Trophoblast cell (in vitro differentiated cells and primary cell): ENCODE data around the gene SLC25A23.

Source experiments
- DNase-seq, 2 donors: peaks; one replicate each; pipeline ENCODE4 v3.0.0-alpha.2; 2016
- H2AFZ ChIP-seq: 2 replicates; pipeline ENCODE4 v1.6.1; 2013; ENCODE audit warnings: low read length, moderate library complexity, mild to moderate bottlenecking; ENCODE audit not compliant: insufficient read depth, poor library complexity
- H2AK5ac ChIP-seq: 2 replicates; pipeline ENCODE4 v1.6.1; 2013; ENCODE audit warnings: mild to moderate bottlenecking, low read length
- H2BK120ac ChIP-seq: 2 replicates; pipeline ENCODE4 v1.6.1; 2013; ENCODE audit warnings: low read length, mild to moderate bottlenecking, moderate library complexity; ENCODE audit not compliant: insufficient read depth, poor library complexity
- H2BK12ac ChIP-seq: 2 replicates; pipeline ENCODE4 v1.6.1; 2013; ENCODE audit warnings: mild to moderate bottlenecking, low read length, moderate library complexity
- H2BK5ac ChIP-seq: 2 replicates; pipeline ENCODE4 v1.6.1; 2013; ENCODE audit warnings: low read length, low read depth, moderate library complexity, mild to moderate bottlenecking; ENCODE audit not compliant: poor library complexity
- H3K14ac ChIP-seq: 2 replicates; pipeline ENCODE4 v1.6.1; 2013; ENCODE audit warnings: mild to moderate bottlenecking, low read length
- H3K18ac ChIP-seq: 2 replicates; pipeline ENCODE4 v1.6.1; 2013; ENCODE audit warnings: mild to moderate bottlenecking, low read length
- H3K23ac ChIP-seq: 2 replicates; pipeline ENCODE4 v1.6.1; 2013; ENCODE audit warnings: low read length
- H3K27ac ChIP-seq: 2 replicates; pipeline ENCODE4 v1.5.1; 2013; ENCODE audit warnings: low read depth, mild to moderate bottlenecking, inconsistent platforms, low read length, moderate library complexity
- H3K27me3 ChIP-seq: 2 replicates; pipeline ENCODE4 v1.6.1; 2013; ENCODE audit warnings: inconsistent platforms, mild to moderate bottlenecking, low read length, moderate library complexity; ENCODE audit not compliant: insufficient read depth
- H3K36me3 ChIP-seq, 2 experiments: 1 replicate in 1 of 2; 2 replicates in 1 of 2; pipeline ENCODE4 v1.6.1; 2013; ENCODE audit warnings: low read length in 2 of 2, mild to moderate bottlenecking in 2 of 2, moderate library complexity in 1 of 2; ENCODE audit not compliant: insufficient read depth in 2 of 2, control insufficient read depth in 1 of 2
- H3K4ac ChIP-seq: 2 replicates; pipeline ENCODE4 v1.6.1; 2013; ENCODE audit warnings: low read depth, mild to moderate bottlenecking, low read length, moderate library complexity
- H3K4me1 ChIP-seq, 2 experiments: 1 replicate in 1 of 2; 2 replicates in 1 of 2; pipeline ENCODE4 v1.6.1; 2013; ENCODE audit warnings: low read length in 2 of 2, mild to moderate bottlenecking in 2 of 2, moderate library complexity in 1 of 2; ENCODE audit not compliant: insufficient read depth in 2 of 2, control insufficient read depth in 1 of 2
- H3K4me2 ChIP-seq: 2 replicates; pipeline ENCODE4 v1.6.1; 2013; ENCODE audit warnings: inconsistent platforms, mild to moderate bottlenecking, low read length, moderate library complexity
- H3K4me3 ChIP-seq: 2 replicates; pipeline ENCODE4 v1.5.1; 2013; ENCODE audit warnings: mild to moderate bottlenecking, low read depth, low read length, inconsistent platforms
- H3K79me1 ChIP-seq: one replicate; pipeline ENCODE4 v1.6.1; 2013; ENCODE audit warnings: low read length
- H3K79me2 ChIP-seq: 2 replicates; pipeline ENCODE4 v1.6.1; 2013; ENCODE audit warnings: low read length, mild to moderate bottlenecking; ENCODE audit not compliant: control insufficient read depth, insufficient read depth, poor library complexity
- H3K9ac ChIP-seq: 2 replicates; pipeline ENCODE4 v1.6.1; 2013; ENCODE audit warnings: mild to moderate bottlenecking, low read length
- H3K9me3 ChIP-seq: 2 replicates; pipeline ENCODE4 v1.6.1; 2013; ENCODE audit warnings: low read depth, mild to moderate bottlenecking, control low read depth, inconsistent platforms, low read length; ENCODE audit not compliant: insufficient read depth
- H4K12ac ChIP-seq: 2 replicates; pipeline ENCODE4 v1.6.1; 2013; ENCODE audit warnings: low read depth, mild to moderate bottlenecking, low read length, moderate library complexity
- H4K8ac ChIP-seq: 2 replicates; pipeline ENCODE4 v1.6.1; 2013; ENCODE audit warnings: low read depth, mild to moderate bottlenecking, low read length, moderate library complexity
- H4K91ac ChIP-seq: one replicate; pipeline ENCODE4 v1.6.1; 2013; ENCODE audit warnings: low read depth, mild to moderate bottlenecking, low read length, moderate library complexity
- WGBS: extraction: QIAGEN DNeasy Blood & Tissue Kit; methylation state at CpG from one replicate; pipeline ENCODE4 v1.1.7; 2013; ENCODE audit warnings: missing lambda C conversion rate; ENCODE audit not compliant: insufficient read length, insufficient coverage; ENCODE audit errors: extremely low coverage; 5-methylcytosine and 5-hydroxymethylcytosine counted together

SLC25A23 gene

GRCh38 chr19:6465006-6465405 lies 5.4 kb upstream of the SLC25A23 start:
- no peak overlapping the region for H2BK5ac ChIP-seq
- no peak overlapping the region for H3K18ac ChIP-seq
- no peak overlapping the region for H2BK12ac ChIP-seq
- H2AFZ ChIP-seq: no peak overlapping the region
- H3K4me3 ChIP-seq: no peak overlapping the region
- no peaks in the 10 kb centered on the region for H3K9me3 ChIP-seq
- peaks cover 6% of the 10 kb centered on the region for H3K79me1 ChIP-seq
- H3K4me1 ChIP-seq: peaks cover 5 to 13% of the 10 kb centered on the region in 2 experiments
- H4K12ac ChIP-seq: no peak overlapping the region
- H3K27me3 ChIP-seq: no peaks in the 10 kb centered on the region
- H4K91ac ChIP-seq: no peak overlapping the region
- H4K8ac ChIP-seq: no peak overlapping the region
- no peak overlapping the region for H3K4ac ChIP-seq
- no peak overlapping the region for H2AK5ac ChIP-seq
- H2BK120ac ChIP-seq: no peak overlapping the region
- H3K4me2 ChIP-seq: peak overlapping the region; percentile 88
- H3K36me3 ChIP-seq: peaks cover 7 to 11% of the 10 kb centered on the region in 2 experiments
- no peak overlapping the region for H3K9ac ChIP-seq
- no CpG with 5 or more reads among the region's 9 CpGs for WGBS
- H3K14ac ChIP-seq: no peak overlapping the region
- peaks cover 4% of the 10 kb centered on the region for H3K79me2 ChIP-seq
- H3K23ac ChIP-seq: no peak overlapping the region
- H3K27ac ChIP-seq: no peak overlapping the region
- DNase-seq: no peak

- Histone ChIP-seq H3K23ac (no peak within 1 kb of the TSS), H4K12ac (peak within 1 kb of the TSS; percentile 49), H3K9me3 (no peaks in the 10 kb centered on the region), H3K4me2 (peak within 1 kb of the TSS; percentile 88), H3K9ac (peak within 1 kb of the TSS; percentile 12), H3K4me3 (peak within 1 kb of the TSS; percentile 83), H3K79me1 (peaks cover 8% of the 10 kb centered on the region), H3K27ac (no peak within 1 kb of the TSS), H3K4ac (peak within 1 kb of the TSS; percentile 49), H2AK5ac (peak within 1 kb of the TSS; percentile 52), H3K36me3 (peaks cover 7 to 11% of the 10 kb centered on the region in 2 experiments), H3K14ac (peak within 1 kb of the TSS; percentile 83), H3K18ac (peak within 1 kb of the TSS; percentile 58), H2BK12ac (no peak within 1 kb of the TSS), H4K8ac (peak within 1 kb of the TSS; percentile 80), H3K79me2 (peaks cover 5% of the 10 kb centered on the region), H2BK120ac (peak within 1 kb of the TSS; percentile 5), H2BK5ac (peak within 1 kb of the TSS; percentile 58), H4K91ac (peak within 1 kb of the TSS; percentile 79), H2AFZ (peak within 1 kb of the TSS; percentile 68), H3K4me1 (peaks cover 5 to 13% of the 10 kb centered on the region in 2 experiments), H3K27me3 (no peaks in the 10 kb centered on the region)
- DNase-seq: peak; percentile 31 to 57
- no CpG with 5 or more reads among the region's 65 CpGs for WGBS
These were observed 4.7 kb upstream of the SLC25A23 start, which contains the start of gene CRB3 for GRCh38 chr19:6464070-6464873. Gene CRB3, plus strand, starts transcription at chr19:6464271. Its CDS starts 431 bp downstream, at chr19:6464702.

- no peak overlapping the region for H3K9ac ChIP-seq
- H3K79me2 ChIP-seq: peaks cover 7% of the 10 kb centered on the region
- H3K18ac ChIP-seq: peak overlapping the region; percentile 19
- H3K23ac ChIP-seq: no peak overlapping the region
- H2BK120ac ChIP-seq: peak overlapping the region; percentile 47
- H3K79me1 ChIP-seq: peaks cover 8% of the 10 kb centered on the region
- no CpG with 5 or more reads among the region's 57 CpGs for WGBS
- H2AK5ac ChIP-seq: no peak overlapping the region
- H3K27me3 ChIP-seq: no peaks in the 10 kb centered on the region
- no peaks in the 10 kb centered on the region for H3K9me3 ChIP-seq
- H3K14ac ChIP-seq: peak overlapping the region; percentile 35
- peak overlapping the region; percentile 14 for H4K12ac ChIP-seq
- H2BK5ac ChIP-seq: peak overlapping the region; percentile 8
- DNase-seq: peak; percentile 92 to 98
- H4K91ac ChIP-seq: no peak overlapping the region
- H3K4me2 ChIP-seq: peak overlapping the region; percentile 92
- H2AFZ ChIP-seq: peak overlapping the region; percentile 68
- H3K36me3 ChIP-seq: peaks cover 4 to 6% of the 10 kb centered on the region in 2 experiments
- peak overlapping the region; percentile 50 for H4K8ac ChIP-seq
- peak overlapping the region; percentile 80 for H3K4me3 ChIP-seq
- H3K4ac ChIP-seq: no peak overlapping the region
- H2BK12ac ChIP-seq: peak overlapping the region; percentile 11
- H3K27ac ChIP-seq: no peak overlapping the region
- H3K4me1 ChIP-seq: peaks cover 10 to 20% of the 10 kb centered on the region in 2 experiments
These were observed 700 bp upstream of the SLC25A23 start for GRCh38 chr19:6460099-6460884.

- DNase-seq: peak in 1 of 2 donors; percentile 9
- no peaks in the 10 kb centered on the region for H3K27me3 ChIP-seq
- WGBS: no CpG with 5 or more reads among the region's 16 CpGs
These were observed 814 bp downstream of the SLC25A23 start for GRCh38 chr19:6458695-6459261.

More at GRCh38 chr19:6458695-6459261, 814 bp downstream of the SLC25A23 start:
- peak overlapping the region; percentile 48 for H4K12ac ChIP-seq
- peaks cover 3% of the 10 kb centered on the region for H3K79me2 ChIP-seq
- peak overlapping the region; percentile 74 for H3K4me3 ChIP-seq
- H3K79me1 ChIP-seq: peaks cover 2% of the 10 kb centered on the region
- peaks cover 12 to 13% of the 10 kb centered on the region in 2 experiments for H3K36me3 ChIP-seq
- H2BK120ac ChIP-seq: no peak overlapping the region
- no peak overlapping the region for H2BK5ac ChIP-seq
- H3K23ac ChIP-seq: no peak overlapping the region
- H2AFZ ChIP-seq: peak overlapping the region; percentile 68
- H2BK12ac ChIP-seq: no peak overlapping the region
- peak overlapping the region; percentile 5 for H3K18ac ChIP-seq
- no peak overlapping the region for H4K91ac ChIP-seq
- H3K27ac ChIP-seq: no peak overlapping the region
- peak overlapping the region; percentile 0 for H2AK5ac ChIP-seq
- H4K8ac ChIP-seq: no peak overlapping the region
- H3K4ac ChIP-seq: no peak overlapping the region
- H3K4me2 ChIP-seq: peak overlapping the region; percentile 92
- H3K14ac ChIP-seq: peak overlapping the region; percentile 24
- peaks cover 8 to 9% of the 10 kb centered on the region in 2 experiments for H3K4me1 ChIP-seq
- peaks cover 8% of the 10 kb centered on the region for H3K9me3 ChIP-seq
- H3K9ac ChIP-seq: peak overlapping the region; percentile 48
